Hematopoietic multipotent progenitor cell treated with erythropoietin and hydrocortisone succinate and interleukin-3 and kit ligand, for 17 days (in vitro differentiated cells): ENCODE measurements around the gene HNMT.
"Not testable (repeated sequence)": the region's sequence is repeated elsewhere in the genome, so short reads cannot be mapped to it uniquely, and the experiment has no call there.

Source experiments
- DNase-seq: peaks from one replicate; pipeline ENCODE4 v3.0.0-alpha.2; 2015; ENCODE audit warnings: low spot score

The HNMT gene

DNA sequence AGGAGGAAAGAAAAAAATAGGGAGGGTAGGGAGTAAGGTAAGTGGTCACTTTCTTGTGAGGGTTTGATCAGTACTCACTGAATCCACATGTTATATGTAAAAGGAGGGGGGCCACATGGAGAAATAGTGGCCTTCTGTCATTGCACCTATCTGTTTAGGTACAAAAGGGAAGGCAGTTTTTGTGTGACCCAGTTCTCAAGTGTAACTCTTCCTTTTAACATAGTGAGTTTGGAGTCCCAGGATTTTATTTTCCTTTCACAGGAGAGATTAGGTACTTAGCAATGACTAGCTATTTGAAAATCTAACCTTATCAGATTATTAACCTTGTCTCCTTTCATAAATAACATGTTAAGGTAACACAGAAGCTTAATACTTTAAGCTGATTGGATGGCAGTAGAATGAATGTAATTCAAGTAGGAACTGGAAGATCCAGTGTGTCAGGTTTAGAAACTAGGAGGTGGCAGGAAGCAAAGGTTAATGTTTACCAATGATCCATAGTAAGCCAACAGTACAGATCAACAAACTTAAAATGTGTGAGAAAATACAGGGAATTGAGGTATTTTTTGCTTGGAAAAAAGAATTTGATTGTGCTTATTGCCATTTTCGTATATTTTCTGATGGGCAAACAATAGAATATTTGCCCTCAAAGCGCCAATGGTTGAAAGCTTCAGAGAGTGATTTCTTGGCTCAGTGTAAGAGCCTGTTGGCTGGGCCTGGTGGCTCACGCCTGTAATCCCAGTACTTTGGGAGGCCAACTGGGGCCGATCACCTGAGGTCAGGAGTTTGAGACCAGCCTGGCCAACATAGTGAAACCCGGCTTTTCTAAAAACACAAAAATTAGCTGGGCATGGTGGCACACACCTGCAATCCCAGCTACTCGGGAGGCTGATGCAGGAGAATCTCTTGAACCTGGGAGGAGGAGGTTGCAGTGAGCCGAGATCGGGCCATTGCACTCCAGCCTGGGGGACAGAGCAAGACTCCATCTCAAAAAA lies 11.3 kb downstream of the HNMT start:
- no peak for DNase-seq

DNA sequence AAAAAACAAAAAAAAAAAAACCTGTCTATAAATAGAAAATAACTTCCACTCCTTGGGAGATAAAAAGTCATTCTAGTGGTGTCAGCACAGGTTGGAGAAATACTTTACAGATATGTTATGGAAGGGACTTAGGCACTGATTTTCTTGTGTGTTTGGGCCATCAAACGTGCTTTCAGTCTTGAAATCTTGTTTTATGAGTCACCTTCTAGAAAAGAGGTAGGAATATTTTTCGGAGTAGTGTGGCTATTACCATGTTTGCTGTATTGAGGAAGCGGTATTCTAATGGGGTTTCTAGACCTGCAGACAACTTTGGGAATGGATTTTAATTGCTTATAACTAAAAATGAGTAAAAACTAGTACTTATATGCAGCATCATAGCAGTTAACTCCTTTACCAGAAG lies 12.0 kb downstream of the HNMT start:
- no peak for DNase-seq

DNA sequence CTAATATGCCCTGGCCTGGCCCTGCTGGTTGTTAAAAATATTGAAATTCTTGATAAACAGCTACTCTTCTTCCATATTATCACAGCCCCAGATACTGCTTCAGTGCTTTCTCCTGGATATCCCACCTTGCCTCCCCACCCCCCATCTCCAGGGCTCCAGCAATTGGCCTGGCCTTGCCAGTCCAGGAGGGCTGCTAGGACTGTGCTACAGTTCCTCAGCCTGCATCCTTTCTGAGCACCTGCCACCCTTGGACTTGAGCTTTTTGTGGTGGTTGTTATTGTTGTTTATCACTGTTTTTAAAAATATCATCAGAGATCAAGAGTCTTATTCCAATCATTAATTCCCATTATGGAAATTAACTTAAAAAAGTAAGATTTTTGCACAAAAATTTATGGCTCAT lies 13.5 kb downstream of the HNMT start:
- no peak for DNase-seq

DNA sequence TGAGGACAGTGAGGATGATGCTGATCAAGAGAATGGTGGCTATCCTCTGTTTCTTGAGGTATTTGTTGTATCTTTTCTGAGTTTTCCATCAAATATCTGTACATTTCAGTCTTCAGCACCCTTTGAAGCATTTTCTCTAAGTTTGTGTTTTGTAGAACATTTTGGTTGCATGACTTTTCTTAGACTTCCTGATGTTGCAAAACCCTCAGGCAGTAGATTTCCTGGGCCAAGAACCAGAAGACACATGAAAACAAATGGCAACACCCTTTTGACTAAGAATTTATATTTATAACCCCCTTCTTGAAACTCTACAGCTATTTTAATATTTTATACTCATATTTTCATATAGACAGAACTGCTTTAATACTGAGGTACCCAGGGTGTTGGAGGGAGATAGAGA lies 16.2 kb downstream of the HNMT start:
- DNase-seq = no peak

DNA sequence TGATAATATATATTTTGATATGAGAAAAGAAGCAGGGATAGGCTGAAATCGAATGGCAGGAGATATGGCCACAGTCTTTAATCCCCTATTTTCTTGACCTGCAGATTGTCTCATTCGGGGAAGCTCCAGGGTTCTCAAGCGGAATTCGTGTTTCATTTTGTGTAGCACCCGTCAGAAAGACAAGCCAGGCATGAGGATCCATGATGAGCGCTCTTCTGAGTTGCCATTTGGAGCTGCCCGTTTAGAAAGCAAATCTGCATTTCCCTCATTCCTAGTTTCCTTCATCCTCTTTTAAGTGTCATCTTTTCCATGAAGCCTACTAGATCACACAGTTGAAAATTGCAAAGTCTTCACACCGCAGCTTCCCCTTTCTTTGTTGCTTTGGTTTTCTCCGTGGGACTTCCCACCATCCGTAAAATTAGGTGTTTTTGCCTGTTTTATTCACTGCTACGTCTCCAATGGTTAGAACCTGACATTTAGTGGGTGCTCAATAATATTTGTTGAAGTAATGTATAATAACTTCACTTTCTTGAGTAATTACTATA lies 16.9 kb downstream of the HNMT start:
- DNase-seq = no peak

DNA sequence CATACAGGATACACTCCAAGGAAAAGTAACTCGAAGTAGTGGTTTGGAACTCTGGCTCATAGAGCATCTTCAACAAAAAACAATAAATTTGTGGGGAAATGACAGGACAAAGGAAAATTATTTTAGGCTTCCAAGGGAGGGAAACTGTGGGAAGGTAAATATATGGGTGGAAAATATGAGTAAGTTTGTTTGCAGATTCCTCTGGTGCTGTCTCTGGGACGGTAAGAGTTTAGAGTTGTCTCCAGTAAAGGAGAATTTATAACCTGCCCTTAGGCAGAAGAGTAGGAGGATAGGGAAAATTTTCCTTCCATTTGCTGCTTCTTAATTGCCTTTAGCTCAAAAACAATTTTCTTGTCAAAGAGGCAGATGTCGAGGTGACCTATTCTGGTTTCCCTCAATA lies 19.3 kb downstream of the HNMT start:
- DNase-seq = no peak

DNA sequence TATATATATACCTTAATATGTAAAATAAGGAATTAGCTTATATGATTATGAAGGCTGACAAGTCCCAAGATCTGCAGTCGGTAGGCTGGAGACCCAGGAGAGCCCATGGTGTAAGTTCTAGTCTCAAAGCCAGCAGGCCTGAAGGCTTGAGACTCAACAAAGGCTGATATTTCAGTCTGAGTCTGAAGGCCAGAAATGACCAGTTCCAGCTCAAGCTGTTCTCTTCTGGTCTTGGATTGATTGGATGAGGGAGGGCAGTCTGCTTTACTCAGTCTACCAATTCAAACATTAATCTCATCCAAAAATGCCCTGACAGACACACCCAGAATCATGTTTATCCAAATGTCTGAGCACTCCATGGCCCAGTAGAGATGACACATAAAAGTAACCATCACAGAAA lies 22.0 kb downstream of the HNMT start:
- DNase-seq = no peak

DNA sequence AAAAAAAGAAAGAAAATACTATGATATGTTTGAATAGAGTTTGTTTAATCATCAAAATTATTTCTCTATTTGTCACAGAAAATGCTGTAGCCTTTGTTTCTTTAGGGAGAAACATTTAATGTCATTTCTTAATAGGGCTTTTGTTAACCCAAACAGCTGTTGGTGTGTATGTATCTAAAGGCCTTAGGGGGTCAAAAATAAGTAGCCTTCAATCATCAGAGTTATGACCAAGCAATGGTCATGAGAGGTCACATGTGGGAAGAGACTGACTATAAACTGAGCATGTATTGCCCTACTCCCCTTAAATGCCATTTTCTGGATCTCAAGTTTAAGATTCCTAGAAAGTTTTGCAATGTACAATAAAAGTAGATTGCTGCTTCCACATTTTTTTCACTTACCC lies 22.7 kb downstream of the HNMT start:
- no peak for DNase-seq

DNA sequence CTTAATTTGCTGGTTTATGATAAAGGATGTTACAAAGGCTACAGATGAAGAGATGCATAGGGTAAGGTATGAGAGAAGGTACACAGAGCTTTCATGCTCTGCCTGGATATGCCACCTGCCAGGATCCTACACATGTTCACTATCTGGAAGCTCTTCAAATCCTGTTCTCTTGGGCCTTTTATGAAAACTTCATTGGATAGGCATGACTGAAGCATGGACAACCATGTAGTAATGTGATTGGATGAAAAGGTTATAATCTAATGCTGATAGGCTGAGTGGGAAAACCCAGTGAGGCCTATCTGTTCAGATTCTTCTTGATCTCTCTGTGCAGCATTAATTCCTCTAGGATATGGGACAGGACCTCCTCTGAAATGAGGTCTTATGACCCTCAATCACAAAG lies 26.8 kb downstream of the HNMT start:
- no peak for DNase-seq

DNA sequence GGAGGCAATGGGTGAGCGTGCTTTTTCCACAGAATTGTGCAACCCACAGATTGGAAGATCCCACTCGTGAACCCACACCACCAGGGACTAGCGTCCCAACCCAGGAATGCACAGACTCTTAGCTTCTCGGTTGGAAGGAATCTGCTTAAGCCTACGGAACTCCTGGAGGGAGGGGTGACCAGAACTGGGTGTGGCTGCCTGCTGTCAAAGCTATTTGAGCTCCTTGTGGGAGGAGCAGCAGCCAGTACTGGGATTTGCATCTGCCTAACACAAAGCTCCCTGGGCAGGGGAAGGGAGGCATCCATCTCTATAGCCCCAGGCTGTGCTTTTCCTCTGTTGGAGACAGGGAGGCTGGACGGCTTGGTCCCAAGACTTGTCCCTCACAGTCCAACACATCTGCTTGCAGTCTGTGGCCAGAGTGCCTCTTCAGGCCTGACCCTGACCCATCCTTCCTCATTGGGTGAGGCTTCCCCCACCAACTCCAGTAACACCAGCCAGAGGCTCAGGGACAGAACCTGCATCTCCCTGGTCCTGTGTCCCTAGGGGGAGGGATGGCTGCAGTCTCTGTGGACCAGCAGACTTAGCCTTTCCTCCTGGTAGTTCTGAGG lies 27.9 kb downstream of the HNMT start:
- DNase-seq = no peak

DNA sequence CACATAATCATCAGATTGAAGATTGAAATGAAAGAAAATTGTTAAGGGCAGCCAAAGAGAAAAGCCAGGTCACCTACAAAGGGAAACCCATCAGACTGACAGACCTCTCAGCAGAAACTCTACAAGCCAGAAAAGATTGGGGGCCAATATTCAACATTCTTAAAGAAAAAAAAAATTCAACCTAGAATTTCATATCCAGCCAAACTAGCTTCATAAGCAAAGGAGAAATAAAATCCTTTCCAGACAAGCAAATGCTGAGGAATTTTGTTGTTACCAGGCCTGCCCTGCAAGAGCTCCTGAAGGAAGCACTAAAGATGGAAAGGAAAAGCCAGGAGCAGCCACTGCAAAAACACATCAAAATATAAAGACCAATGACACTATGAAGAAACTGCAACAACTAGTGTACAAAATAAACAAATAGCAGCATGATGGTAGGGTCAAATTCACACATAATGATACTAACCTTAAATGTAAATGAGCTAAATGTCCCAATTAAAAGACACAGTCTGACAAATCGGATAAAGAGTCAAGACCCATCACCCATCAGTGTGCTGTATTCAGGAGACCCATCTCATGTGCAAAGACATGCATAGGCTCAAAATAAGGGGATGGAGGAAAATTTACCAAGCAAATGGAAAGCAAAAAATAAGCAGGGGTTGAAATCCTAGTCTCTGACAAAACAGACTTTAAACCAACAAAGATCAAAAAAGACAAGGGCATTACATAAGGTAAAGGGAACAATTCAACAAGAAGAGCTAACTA lies 29.6 kb downstream of the HNMT start:
- DNase-seq = not testable (repeated sequence)

DNA sequence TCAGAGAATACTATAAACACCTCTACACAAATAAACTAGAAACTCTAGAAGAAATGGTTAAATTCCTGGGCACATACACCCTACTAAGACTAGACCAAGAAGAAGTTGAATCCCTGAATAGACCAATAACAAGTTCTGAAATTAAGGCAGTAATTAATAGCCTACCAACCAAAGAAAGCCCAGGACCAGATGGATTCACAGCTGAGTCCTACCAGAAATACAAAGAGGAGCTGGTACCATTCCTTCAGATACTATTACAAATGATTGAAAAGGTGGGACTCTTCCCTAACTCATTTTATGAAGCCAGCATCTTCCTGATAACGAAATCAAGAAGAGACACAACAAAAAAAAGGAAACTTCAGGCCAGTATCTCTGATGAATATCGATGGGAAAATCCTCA lies 31.1 kb downstream of the HNMT start:
- DNase-seq = not testable (repeated sequence)

DNA sequence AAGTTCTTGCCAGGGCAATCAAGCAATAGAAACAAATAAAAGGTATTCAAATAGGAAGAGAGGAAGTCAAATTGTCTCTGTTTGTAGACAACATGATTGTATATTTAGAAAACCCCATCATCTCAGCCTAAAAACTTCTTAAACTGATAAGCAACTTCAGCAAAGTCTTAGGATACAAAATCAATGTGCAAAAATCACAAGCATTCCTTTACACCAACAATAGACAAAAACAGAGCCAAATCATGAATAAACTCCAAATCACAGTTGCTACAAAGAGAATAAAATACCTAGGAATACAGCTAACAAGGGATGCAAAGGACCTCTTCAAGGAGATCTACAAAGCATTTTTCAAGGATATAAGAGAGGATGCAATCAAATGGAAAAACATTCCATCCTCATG lies 31.9 kb downstream of the HNMT start:
- not testable (repeated sequence) for DNase-seq

DNA sequence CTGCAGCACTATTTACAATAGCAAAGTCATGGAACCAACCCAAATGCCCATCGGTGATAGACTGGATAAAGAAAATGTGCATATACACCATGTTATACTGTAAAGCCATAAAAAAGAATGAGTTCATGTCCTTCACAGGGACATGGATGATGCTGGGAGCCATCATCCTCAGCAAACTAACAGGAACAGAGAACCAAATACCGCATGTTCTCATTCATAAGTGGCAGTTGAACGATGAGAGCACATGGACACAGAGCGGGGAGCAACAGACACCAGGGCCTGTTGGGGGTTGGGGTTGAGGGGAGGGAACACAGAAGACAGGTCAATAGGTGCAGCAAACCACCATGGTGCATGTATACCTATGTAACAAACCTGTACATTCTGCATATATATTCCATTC lies 33.5 kb downstream of the HNMT start:
- no peak for DNase-seq

DNA sequence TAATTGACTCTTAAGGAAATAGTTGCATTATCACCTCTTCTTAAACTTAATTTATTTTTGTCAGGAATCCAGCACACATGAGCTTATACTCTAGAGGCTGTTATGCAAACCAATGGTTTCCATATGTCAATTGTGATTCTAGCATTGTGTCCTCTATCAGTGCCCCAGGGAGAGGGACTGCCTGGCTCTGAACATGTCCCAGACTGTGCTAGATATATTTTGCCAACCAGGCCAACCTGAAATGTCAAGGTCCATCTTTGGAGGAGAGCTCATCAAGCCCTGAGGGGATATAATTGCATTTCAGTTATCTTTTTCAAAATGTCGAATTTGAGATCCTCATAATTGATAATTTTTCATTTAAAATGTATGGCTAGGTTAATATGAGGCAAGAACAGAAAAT lies 34.2 kb downstream of the HNMT start:
- DNase-seq = no peak

DNA sequence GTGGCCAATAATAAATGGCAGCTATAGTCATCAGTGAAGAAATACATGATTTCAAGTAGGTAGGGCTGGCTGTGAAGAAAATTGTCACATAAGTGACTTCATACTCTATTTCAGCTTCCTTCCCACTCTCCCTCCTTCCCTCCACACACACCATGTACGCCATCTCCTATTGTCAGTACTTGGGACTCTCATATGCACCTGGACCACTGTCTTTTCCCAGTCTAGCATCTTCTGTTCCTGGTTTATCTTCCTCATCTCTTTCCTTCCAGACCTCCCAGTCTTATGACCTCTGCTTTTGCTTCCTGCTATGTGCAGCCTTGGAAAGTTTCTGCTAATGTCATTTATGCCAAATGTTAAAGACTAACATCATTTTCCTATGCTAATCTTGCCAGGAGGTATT lies 35.0 kb downstream of the HNMT start:
- no peak for DNase-seq

DNA sequence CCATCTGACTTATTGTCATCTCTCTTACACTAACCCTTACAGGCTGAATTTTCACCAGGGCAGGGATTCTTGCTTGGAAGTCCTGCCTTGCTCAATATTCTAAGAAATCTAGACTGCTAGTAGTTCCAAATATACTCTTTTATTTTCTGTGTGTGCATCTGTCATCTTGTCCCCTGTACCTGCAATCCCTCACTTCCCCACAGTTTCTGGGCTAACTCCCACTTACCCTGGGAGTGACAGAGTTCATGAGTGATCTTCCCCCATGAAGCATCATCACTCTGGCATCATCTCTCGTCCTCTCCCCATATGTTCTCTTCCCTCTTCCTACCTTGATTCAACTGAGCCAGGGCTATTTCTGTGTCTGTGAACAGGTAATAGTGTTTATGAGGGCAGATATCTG lies 35.7 kb downstream of the HNMT start:
- DNase-seq = no peak

DNA sequence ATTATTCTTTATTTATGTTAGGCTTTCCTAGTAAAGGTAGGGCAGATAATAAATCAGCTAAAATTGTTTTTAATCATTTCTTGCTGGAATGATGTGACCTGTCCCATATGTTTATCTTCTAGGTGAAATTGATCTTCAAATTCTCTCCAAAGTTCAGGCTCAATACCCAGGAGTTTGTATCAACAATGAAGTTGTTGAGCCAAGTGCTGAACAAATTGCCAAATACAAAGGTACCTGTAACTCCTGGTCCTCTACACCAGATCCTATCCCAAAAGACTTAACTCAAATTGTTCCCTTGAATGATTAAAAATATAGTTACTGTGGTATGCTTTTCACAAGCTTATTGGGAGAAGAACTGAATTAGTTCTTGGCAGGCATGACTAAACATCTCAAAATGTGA lies 36.5 kb downstream of the HNMT start:
- DNase-seq = no peak

DNA sequence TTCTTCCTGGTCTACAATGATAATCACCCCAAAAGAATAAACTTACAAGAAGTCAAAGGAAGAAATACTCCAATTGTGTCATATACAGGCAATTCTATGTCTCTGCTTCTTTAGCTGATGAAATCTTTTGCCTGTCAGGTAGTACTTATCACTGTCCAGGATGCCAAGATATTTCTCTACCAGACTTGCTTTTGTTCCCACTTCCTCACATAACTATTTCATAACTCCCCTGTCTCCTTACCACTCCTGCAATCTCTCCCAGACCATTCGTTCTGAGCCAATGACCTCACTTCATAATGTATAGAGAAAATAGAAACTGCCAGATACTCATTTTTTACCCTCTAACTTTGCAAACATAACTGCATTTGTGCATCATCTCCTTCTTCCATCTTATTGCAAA lies 39.1 kb downstream of the HNMT start:
- DNase-seq = no peak

DNA sequence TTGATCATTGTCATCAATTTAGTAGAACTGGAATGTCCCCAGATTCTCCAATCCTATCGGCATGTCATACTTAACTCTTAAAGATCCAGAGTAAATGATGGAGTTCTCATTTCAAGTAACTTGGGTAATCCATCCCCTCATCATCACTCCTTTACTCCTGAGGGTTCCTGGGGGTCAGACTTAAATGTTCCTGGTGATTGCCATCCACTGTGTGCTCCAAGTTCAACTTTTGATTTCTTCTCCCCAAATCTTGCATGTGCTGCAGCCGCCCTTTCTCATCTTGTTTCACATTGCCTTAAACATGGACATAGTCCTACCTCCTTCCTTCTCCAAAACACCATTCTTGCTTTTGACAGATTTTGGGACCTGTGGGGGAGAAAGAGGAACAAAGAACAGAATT lies 43.2 kb downstream of the HNMT start:
- DNase-seq = no peak

DNA sequence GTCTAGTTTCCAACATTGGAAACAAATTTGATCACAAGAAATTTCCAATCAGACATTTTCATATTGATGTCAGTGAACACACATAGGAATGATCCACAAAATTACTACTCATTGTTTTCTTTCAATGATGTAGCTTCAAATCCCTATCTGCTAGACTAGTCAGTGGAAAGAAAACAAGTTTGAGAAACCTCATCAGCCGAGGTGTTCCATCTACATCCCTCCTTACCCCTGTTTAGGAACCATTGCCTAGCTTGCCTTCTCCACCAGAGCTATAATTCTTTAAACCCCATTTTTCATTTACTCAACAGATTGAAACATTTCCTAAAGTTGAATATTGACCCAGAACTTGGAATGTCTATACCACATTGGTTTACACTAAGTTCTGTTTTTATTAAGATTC lies 45.3 kb downstream of the HNMT start:
- no peak for DNase-seq

DNA sequence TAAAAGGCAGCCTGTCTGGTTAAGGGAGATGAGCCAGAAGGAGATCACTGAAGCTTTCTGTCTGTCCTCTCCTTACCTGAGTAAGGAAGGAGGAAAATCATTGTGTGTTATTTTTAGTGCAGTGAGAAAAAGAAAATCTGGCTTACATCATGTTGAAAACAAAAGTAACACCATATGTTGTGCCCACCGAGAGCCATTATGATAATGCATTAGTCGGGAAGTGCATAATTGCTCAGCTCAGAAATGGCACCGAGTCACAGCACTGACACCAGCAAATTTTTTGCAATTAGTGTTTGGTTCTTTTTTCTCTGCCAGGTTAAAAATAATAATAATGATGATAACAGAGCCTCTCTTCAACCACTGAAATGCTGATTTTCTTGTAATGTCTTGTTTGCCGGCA lies 46.6 kb downstream of the HNMT start:
- DNase-seq = no peak

DNA sequence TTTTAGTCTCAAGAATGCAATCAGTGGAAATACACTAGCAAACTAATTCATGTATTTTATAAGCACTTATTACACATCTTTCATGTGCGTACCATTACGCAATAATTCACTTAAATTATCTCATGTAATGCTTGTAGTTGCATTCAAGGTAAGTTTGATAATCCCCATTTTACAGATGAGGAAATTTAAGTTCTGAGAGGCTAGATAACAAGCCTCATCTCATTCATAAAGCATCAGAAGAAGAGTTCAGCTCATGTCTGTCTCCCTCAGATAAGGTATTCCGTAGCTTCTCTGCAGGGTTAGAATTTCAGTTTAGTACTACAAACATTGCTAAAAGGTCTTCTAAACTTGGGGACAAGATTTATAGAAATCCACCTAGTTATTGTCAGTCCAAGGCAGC lies 47.8 kb downstream of the HNMT start:
- no peak for DNase-seq
